Brain microvascular endothelial cell (primary cell): ENCODE data around the gene XRRA1.
A peak's percentile ranks its signal among the peaks of the same experiment; 100 is the strongest.

Experiments used
- DNase-seq: peaks from one replicate; pipeline ENCODE4 v3.0.0-alpha.2; 2020
- H3K27ac ChIP-seq: fragments of 250-450 bp; sonication (Bioruptor Pico); 2 replicates; pipeline ENCODE4 v1.5.1; 2020; ENCODE audit warnings: mild to moderate bottlenecking, moderate library complexity
- H3K27me3 ChIP-seq: fragments of 250-450 bp; sonication (Bioruptor Pico); replicated peaks from 2 replicates; pipeline ENCODE4 v1.5.1; 2020; ENCODE audit warnings: mild to moderate bottlenecking
- H3K36me3 ChIP-seq: fragments of 250-450 bp; sonication (Bioruptor Pico); replicated peaks from 2 replicates; pipeline ENCODE4 v1.5.1; 2020; ENCODE audit warnings: mild to moderate bottlenecking
- H3K4me3 ChIP-seq: 2 replicates; pipeline ENCODE4 v1.5.1; 2011; ENCODE audit warnings: low read depth, mild to moderate bottlenecking, control low read depth, low read length, moderate library complexity
- CTCF ChIP-seq: IDR thresholded peaks from 2 replicates; pipeline ENCODE4 v1.5.1; 2011; ENCODE audit warnings: low read depth, mild to moderate bottlenecking, moderate library complexity, low read length, control low read depth, inconsistent platforms; ENCODE audit errors: missing control alignments
- in situ Hi-C: cut with HindIII; loops from 2 replicates; pipeline ENCODE4 v1.10.0; 2017; ENCODE audit warnings: low sequenced_read_pairs, low pct_ligation_motif_present

XRRA1 gene

GRCh38 chr11:74877132-74877531 is 71.8 kb downstream of the XRRA1 start:
- no peak overlapping the region for H3K4me3 ChIP-seq
- in situ Hi-C loops, result no loop called here
- peaks cover 11% of the 10 kb centered on the region for H3K36me3 ChIP-seq
- peak; percentile 47 for TF ChIP-seq CTCF
- DNase-seq, result peak; percentile 37
- H3K27me3 ChIP-seq, result no peaks in the 10 kb centered on the region
- no peak overlapping the region for H3K27ac ChIP-seq

GRCh38 chr11:74871037-74871436 is 77.9 kb downstream of the XRRA1 start:
- H3K36me3 ChIP-seq, result peaks cover 19% of the 10 kb centered on the region
- in situ Hi-C loops, result no loop called here
- no peak for TF ChIP-seq CTCF
- H3K27me3 ChIP-seq, result no peaks in the 10 kb centered on the region
- H3K27ac ChIP-seq, result no peak overlapping the region
- no peak overlapping the region for H3K4me3 ChIP-seq
- DNase-seq, result no peak

- in situ Hi-C loops, result no loop called here
- Histone ChIP-seq H3K4me3 (no peak overlapping the region), H3K27me3 (no peaks in the 10 kb centered on the region), H3K27ac (no peak overlapping the region), H3K36me3 (peaks cover 18% of the 10 kb centered on the region)
- peak; percentile 66 for TF ChIP-seq CTCF
- peak; percentile 34 for DNase-seq
Observed at GRCh38 chr11:74870485-74870884, 78.4 kb downstream of the XRRA1 start.

- Histone ChIP-seq H3K36me3 (peaks cover 23% of the 10 kb centered on the region), H3K27ac (no peak overlapping the region), H3K4me3 (no peak overlapping the region), H3K27me3 (no peaks in the 10 kb centered on the region)
- no peak for DNase-seq
- in situ Hi-C loops, result no loop called here
- TF ChIP-seq CTCF, result no peak
Observed at GRCh38 chr11:74866557-74866956, 82.3 kb downstream of the XRRA1 start.

GRCh38 chr11:74863410-74863809 is 85.5 kb downstream of the XRRA1 start:
- Histone ChIP-seq H3K27ac (no peak overlapping the region), H3K27me3 (no peaks in the 10 kb centered on the region), H3K4me3 (no peak overlapping the region), H3K36me3 (peaks cover 13% of the 10 kb centered on the region)
- no peak for TF ChIP-seq CTCF
- in situ Hi-C loops, result no loop called here
- DNase-seq, result no peak

GRCh38 chr11:74860743-74861142 is 88.1 kb downstream of the XRRA1 start:
- Histone ChIP-seq H3K27me3 (no peaks in the 10 kb centered on the region), H3K27ac (no peak overlapping the region), H3K36me3 (peaks cover 13% of the 10 kb centered on the region), H3K4me3 (no peak overlapping the region)
- DNase-seq, result no peak
- in situ Hi-C loops, result no loop called here
- no peak for TF ChIP-seq CTCF
